ENCODE results near the gene PDE1C.

GRCh38 chr7:32103361-32103760 lies 33.2 kb upstream of the PDE1C start:
- TF ChIP-seq POLR2A (IDR thresholded peaks at IDR 0.05) = no peak
- TF ChIP-seq, protein P1, sequence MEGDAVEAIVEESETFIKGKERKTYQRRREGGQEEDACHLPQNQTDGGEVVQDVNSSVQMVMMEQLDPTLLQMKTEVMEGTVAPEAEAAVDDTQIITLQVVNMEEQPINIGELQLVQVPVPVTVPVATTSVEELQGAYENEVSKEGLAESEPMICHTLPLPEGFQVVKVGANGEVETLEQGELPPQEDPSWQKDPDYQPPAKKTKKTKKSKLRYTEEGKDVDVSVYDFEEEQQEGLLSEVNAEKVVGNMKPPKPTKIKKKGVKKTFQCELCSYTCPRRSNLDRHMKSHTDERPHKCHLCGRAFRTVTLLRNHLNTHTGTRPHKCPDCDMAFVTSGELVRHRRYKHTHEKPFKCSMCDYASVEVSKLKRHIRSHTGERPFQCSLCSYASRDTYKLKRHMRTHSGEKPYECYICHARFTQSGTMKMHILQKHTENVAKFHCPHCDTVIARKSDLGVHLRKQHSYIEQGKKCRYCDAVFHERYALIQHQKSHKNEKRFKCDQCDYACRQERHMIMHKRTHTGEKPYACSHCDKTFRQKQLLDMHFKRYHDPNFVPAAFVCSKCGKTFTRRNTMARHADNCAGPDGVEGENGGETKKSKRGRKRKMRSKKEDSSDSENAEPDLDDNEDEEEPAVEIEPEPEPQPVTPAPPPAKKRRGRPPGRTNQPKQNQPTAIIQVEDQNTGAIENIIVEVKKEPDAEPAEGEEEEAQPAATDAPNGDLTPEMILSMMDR (IDR thresholded peaks at IDR 0.05) = no peak
